ENCODE data around the gene DCHS2. TPM values are rescaled to one million over a fixed set of nuclear protein-coding genes. Genes with fewer than 3 reads are reported as not detected.

DCHS2 gene
- total and polyA plus RNA-seq, 2 experiments from 2014 or later, result 0.21 to 7.6 TPM

DNA sequence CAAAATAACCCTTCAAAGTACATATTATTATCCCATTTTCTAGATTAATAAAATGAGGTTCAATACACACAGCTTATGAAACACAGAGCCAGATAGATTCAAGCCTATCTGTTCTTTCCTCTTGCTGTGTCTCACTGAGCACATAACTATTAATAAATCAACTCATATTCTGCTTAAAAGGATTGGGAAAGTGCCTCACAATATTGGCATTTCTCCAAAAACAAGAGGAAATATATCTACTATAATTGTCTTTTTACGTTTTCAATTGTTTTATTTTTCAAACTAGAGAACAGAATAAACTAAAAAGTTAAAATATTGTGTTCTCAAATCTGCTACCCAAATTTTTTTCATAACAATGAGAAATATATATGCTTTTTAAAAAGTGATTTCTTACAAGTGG is 15.8 kb downstream of the DCHS2 start (continued):
- TF ChIP-seq, protein P1, sequence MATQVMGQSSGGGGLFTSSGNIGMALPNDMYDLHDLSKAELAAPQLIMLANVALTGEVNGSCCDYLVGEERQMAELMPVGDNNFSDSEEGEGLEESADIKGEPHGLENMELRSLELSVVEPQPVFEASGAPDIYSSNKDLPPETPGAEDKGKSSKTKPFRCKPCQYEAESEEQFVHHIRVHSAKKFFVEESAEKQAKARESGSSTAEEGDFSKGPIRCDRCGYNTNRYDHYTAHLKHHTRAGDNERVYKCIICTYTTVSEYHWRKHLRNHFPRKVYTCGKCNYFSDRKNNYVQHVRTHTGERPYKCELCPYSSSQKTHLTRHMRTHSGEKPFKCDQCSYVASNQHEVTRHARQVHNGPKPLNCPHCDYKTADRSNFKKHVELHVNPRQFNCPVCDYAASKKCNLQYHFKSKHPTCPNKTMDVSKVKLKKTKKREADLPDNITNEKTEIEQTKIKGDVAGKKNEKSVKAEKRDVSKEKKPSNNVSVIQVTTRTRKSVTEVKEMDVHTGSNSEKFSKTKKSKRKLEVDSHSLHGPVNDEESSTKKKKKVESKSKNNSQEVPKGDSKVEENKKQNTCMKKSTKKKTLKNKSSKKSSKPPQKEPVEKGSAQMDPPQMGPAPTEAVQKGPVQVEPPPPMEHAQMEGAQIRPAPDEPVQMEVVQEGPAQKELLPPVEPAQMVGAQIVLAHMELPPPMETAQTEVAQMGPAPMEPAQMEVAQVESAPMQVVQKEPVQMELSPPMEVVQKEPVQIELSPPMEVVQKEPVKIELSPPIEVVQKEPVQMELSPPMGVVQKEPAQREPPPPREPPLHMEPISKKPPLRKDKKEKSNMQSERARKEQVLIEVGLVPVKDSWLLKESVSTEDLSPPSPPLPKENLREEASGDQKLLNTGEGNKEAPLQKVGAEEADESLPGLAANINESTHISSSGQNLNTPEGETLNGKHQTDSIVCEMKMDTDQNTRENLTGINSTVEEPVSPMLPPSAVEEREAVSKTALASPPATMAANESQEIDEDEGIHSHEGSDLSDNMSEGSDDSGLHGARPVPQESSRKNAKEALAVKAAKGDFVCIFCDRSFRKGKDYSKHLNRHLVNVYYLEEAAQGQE (IDR thresholded peaks at IDR 0.05; ENCODE audit: unreplicated experiment), result no peak
- TF ChIP-seq NANOG (IDR thresholded peaks at IDR 0.05; ENCODE audit: borderline replicate concordance), result no peak
- no peak for TF ChIP-seq POLR2AphosphoS5 (IDR thresholded peaks at IDR 0.05; ENCODE audit: low read depth)
- TF ChIP-seq STAT1 (IDR thresholded peaks at IDR 0.05; ENCODE audit: unreplicated experiment), result no peak

DNA sequence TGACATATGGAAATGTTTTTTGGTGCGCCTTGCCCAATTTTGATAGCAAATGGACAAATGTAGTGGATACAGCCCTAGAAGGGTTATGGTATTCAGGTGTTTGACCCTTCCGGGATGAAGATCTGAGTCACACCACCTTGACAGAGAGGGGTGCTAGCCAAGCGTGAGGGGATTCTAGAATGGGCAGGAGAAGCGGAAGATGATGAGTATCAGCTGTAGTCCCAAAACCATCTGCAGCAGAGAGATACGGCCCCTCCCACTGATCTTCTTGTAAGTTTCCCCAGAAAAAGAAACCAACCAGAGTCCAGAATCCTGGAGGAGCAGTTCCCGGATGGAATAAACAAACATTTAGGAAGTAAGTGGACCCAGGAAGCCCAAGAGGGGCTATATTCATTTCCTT is 18.1 kb downstream of the DCHS2 start:
- TF ChIP-seq, protein P2, sequence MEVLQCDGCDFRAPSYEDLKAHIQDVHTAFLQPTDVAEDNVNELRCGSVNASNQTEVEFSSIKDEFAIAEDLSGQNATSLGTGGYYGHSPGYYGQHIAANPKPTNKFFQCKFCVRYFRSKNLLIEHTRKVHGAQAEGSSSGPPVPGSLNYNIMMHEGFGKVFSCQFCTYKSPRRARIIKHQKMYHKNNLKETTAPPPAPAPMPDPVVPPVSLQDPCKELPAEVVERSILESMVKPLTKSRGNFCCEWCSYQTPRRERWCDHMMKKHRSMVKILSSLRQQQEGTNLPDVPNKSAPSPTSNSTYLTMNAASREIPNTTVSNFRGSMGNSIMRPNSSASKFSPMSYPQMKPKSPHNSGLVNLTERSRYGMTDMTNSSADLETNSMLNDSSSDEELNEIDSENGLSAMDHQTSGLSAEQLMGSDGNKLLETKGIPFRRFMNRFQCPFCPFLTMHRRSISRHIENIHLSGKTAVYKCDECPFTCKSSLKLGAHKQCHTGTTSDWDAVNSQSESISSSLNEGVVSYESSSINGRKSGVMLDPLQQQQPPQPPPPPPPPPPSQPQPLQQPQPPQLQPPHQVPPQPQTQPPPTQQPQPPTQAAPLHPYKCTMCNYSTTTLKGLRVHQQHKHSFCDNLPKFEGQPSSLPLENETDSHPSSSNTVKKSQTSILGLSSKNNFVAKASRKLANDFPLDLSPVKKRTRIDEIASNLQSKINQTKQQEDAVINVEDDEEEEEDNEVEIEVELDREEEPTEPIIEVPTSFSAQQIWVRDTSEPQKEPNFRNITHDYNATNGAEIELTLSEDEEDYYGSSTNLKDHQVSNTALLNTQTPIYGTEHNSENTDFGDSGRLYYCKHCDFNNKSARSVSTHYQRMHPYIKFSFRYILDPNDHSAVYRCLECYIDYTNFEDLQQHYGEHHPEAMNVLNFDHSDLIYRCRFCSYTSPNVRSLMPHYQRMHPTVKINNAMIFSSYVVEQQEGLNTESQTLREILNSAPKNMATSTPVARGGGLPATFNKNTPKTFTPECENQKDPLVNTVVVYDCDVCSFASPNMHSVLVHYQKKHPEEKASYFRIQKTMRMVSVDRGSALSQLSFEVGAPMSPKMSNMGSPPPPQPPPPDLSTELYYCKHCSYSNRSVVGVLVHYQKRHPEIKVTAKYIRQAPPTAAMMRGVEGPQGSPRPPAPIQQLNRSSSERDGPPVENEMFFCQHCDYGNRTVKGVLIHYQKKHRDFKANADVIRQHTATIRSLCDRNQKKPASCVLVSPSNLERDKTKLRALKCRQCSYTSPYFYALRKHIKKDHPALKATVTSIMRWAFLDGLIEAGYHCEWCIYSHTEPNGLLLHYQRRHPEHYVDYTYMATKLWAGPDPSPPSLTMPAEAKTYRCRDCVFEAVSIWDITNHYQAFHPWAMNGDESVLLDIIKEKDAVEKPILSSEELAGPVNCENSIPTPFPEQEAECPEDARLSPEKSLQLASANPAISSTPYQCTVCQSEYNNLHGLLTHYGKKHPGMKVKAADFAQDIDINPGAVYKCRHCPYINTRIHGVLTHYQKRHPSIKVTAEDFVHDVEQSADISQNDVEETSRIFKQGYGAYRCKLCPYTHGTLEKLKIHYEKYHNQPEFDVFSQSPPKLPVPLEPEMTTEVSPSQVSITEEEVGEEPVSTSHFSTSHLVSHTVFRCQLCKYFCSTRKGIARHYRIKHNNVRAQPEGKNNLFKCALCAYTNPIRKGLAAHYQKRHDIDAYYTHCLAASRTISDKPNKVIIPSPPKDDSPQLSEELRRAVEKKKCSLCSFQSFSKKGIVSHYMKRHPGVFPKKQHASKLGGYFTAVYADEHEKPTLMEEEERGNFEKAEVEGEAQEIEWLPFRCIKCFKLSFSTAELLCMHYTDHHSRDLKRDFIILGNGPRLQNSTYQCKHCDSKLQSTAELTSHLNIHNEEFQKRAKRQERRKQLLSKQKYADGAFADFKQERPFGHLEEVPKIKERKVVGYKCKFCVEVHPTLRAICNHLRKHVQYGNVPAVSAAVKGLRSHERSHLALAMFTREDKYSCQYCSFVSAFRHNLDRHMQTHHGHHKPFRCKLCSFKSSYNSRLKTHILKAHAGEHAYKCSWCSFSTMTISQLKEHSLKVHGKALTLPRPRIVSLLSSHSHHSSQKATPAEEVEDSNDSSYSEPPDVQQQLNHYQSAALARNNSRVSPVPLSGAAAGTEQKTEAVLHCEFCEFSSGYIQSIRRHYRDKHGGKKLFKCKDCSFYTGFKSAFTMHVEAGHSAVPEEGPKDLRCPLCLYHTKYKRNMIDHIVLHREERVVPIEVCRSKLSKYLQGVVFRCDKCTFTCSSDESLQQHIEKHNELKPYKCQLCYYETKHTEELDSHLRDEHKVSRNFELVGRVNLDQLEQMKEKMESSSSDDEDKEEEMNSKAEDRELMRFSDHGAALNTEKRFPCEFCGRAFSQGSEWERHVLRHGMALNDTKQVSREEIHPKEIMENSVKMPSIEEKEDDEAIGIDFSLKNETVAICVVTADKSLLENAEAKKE (CRISPR knock-in tag; IDR thresholded peaks at IDR 0.05), result no peak
- no peak for TF ChIP-seq ZNF331 (CRISPR knock-in tag; IDR thresholded peaks at IDR 0.05; ENCODE audit: low read depth)
- TF ChIP-seq POLR2AphosphoS5 (IDR thresholded peaks at IDR 0.05; ENCODE audit: low read depth), result no peak
- TF ChIP-seq NANOG (IDR thresholded peaks at IDR 0.05; ENCODE audit: borderline replicate concordance), result no peak
- Histone ChIP-seq H3K27ac (ENCODE audit: low read depth) (no peak overlapping the region), H3F3A (replicated peaks; ENCODE audit: low read depth) (no peaks in the 10 kb centered on the region), H2AFZ (no peak overlapping the region), H3K4me3 (no peak overlapping the region), H3K4me2 (no peak overlapping the region), H4K20me1 (replicated peaks; ENCODE audit: insufficient read depth) (no peaks in the 10 kb centered on the region), H3K27me3 (ENCODE audit: insufficient read depth) (no peaks in the 10 kb centered on the region), H3K9me2 (ENCODE audit: insufficient read depth) (no peaks in the 10 kb centered on the region), H3K4me1 (ENCODE audit: insufficient read depth) (no peaks in the 10 kb centered on the region), H3K36me3 (ENCODE audit: insufficient read depth) (no peaks in the 10 kb centered on the region), H3K79me2 (replicated peaks; ENCODE audit: insufficient read depth) (no peaks in the 10 kb centered on the region)
- Mint-ChIP-seq H3K27ac (no peak overlapping the region), H3K36me3 (ENCODE audit: low read depth) (no peaks in the 10 kb centered on the region), H3K9me3 (no peaks in the 10 kb centered on the region), H3K27me3 (ENCODE audit: insufficient read depth, low read depth, poor library complexity) (peaks cover 3% of the 10 kb centered on the region), H3K4me3 (no peak overlapping the region), H3K4me1 (no peaks in the 10 kb centered on the region)
- DNase-seq (ENCODE audit: low spot score) (no peak), ATAC-seq (no peak)

All from GM23338 (cell line).